Bronchial epithelial cell (primary cell): ENCODE results near the gene MS4A2. TPM values are rescaled to one million over a fixed set of nuclear protein-coding genes. Genes with fewer than 3 reads are reported as not detected.

Source experiments
- DNase-seq: peaks from one replicate; pipeline ENCODE4 v3.0.0-alpha.2; 2010; ENCODE audit warnings: low read depth
- FAIRE-seq: peaks from 2 replicates; lab custom pipeline; 2011; peaks lifted over from hg19 to GRCh38; lab: Jason Lieb, UNC
- H3K27me3 ChIP-seq: 2 replicates; pipeline ENCODE4 v1.5.1; 2011; ENCODE audit warnings: low read length; ENCODE audit not compliant: control insufficient read depth, insufficient read depth
- H3K36me3 ChIP-seq: 2 replicates; pipeline ENCODE4 v1.5.1; 2011; ENCODE audit warnings: low read length; ENCODE audit not compliant: control insufficient read depth, insufficient read depth
- H3K4me3 ChIP-seq: 2 replicates; pipeline ENCODE4 v1.5.1; 2011; ENCODE audit warnings: mild to moderate bottlenecking, low read depth, low read length, control low read depth
- CTCF ChIP-seq: IDR thresholded peaks from 2 replicates; pipeline ENCODE4 v1.5.1; 2011; ENCODE audit warnings: mild to moderate bottlenecking, moderate library complexity, low read length, control low read depth, inconsistent platforms; ENCODE audit not compliant: insufficient read depth, severe bottlenecking
- total RNA-seq: library from RNA; depleted of rRNA; stranded (reverse); fragments of >200 nt; gene quantifications from 2 replicates; pipeline ENCODE4 v1.2.1, GENCODE V29; 2014

MS4A2 gene
- total RNA-seq, 1 donor from 2014 or later: not detected

GRCh38 chr11:60077981-60078380, 10.5 kb upstream of the MS4A2 start:
- DNase-seq (peak; percentile 19), FAIRE-seq (no peak)
- no peaks in the 10 kb centered on the region for H3K27me3 ChIP-seq
- H3K4me3 ChIP-seq: no peak overlapping the region
- no peaks in the 10 kb centered on the region for H3K36me3 ChIP-seq
- TF ChIP-seq CTCF: no peak

- TF ChIP-seq CTCF: no peak
- H3K27me3 ChIP-seq: no peaks in the 10 kb centered on the region
- no peaks in the 10 kb centered on the region for H3K36me3 ChIP-seq
- no peak overlapping the region for H3K4me3 ChIP-seq
- no peak for FAIRE-seq
- no peak for DNase-seq
These were observed 9.7 kb upstream of the MS4A2 start for GRCh38 chr11:60078745-60079144.

GRCh38 chr11:60080535-60080934, 7.9 kb upstream of the MS4A2 start:
- Histone ChIP-seq H3K4me3 (no peak overlapping the region), H3K27me3 (no peaks in the 10 kb centered on the region), H3K36me3 (no peaks in the 10 kb centered on the region)
- no peak for DNase-seq
- no peak for FAIRE-seq
- TF ChIP-seq CTCF: no peak

GRCh38 chr11:60084631-60085273, 3.7 kb upstream of the MS4A2 start:
- Histone ChIP-seq H3K4me3 (no peak overlapping the region), H3K36me3 (no peaks in the 10 kb centered on the region), H3K27me3 (no peaks in the 10 kb centered on the region)
- TF ChIP-seq CTCF: no peak
- peak; percentile 91 for DNase-seq
- no peak for FAIRE-seq

- FAIRE-seq (no peak), DNase-seq (no peak)
- Histone ChIP-seq H3K27me3 (no peaks in the 10 kb centered on the region), H3K4me3 (no peak overlapping the region), H3K36me3 (no peaks in the 10 kb centered on the region)
- TF ChIP-seq CTCF: no peak
These were observed 2.6 kb upstream of the MS4A2 start for GRCh38 chr11:60085909-60086308.

GRCh38 chr11:60087239-60087638, 1.2 kb upstream of the MS4A2 start:
- Histone ChIP-seq H3K4me3 (no peak overlapping the region), H3K27me3 (no peaks in the 10 kb centered on the region), H3K36me3 (no peaks in the 10 kb centered on the region)
- TF ChIP-seq CTCF: no peak
- FAIRE-seq (no peak), DNase-seq (no peak)
